Fibroblast of mammary gland (primary cell): Measurements from ENCODE around the gene CERK.

Experiments
- DNase-seq: peaks from one replicate; pipeline ENCODE4 v3.0.0-alpha.2; 2010; ENCODE audit warnings: low read depth
- H3K4me3 ChIP-seq: 2 replicates; pipeline ENCODE4 v1.5.1; 2011; ENCODE audit warnings: low read depth, mild to moderate bottlenecking, low read length, moderate library complexity; ENCODE audit not compliant: control insufficient read depth
- CTCF ChIP-seq: conservative IDR thresholded peaks from 2 replicates; pipeline ENCODE4 v1.5.1; 2011; ENCODE audit warnings: low read depth, low read length, inconsistent platforms; ENCODE audit not compliant: control insufficient read depth, insufficient read depth

Gene CERK

GRCh38 chr22:46675938-46676337 is 62.1 kb downstream of the CERK start:
- H3K4me3 ChIP-seq, result no peak overlapping the region

GRCh38 chr22:46675479-46675878 is 62.6 kb downstream of the CERK start:
- no peak overlapping the region for H3K4me3 ChIP-seq
- TF ChIP-seq CTCF, result no peak

More at GRCh38 chr22:46675938-46676337, 62.1 kb downstream of the CERK start:
- no peak for DNase-seq
- no peak for TF ChIP-seq CTCF

GRCh38 chr22:46674906-46675305 is 63.1 kb downstream of the CERK start:
- TF ChIP-seq CTCF, result no peak
- no peak overlapping the region for H3K4me3 ChIP-seq
- no peak for DNase-seq

More at GRCh38 chr22:46675479-46675878, 62.6 kb downstream of the CERK start:
- no peak for DNase-seq

- DNase-seq, result no peak
- TF ChIP-seq CTCF, result no peak
- H3K4me3 ChIP-seq, result no peak overlapping the region
Measured at GRCh38 chr22:46674367-46674781, 63.7 kb downstream of the CERK start.

DNA sequence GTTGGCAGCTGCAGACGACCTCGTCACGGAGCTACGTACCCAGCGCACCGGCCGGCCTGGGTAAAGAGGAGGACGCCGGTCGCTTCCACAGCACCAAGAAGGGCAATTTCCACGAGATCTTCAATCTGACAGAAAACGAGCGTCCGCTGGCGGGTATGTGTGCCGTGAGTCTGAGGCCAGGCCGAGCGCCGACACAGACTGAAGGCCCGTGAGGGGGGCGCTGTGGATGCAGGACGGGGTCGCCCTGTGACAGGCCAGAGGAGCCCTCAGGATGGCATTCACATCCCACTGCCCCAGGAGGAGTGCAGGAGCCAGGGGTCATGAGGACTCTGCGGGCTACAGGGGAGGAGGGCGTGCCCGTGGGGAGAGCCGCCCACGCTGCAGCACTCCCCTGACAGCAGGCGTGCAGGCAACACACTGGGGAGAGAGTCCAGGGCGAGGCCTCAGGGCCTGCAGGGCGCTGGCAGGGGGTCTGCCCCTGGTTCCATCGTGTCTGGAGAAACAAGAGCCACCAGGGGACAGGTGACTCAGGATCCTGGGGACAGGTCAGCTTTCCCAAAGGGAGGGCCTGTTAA is 64.3 kb downstream of the CERK start:
- TF ChIP-seq CTCF, result no peak
- no peak for DNase-seq

DNA sequence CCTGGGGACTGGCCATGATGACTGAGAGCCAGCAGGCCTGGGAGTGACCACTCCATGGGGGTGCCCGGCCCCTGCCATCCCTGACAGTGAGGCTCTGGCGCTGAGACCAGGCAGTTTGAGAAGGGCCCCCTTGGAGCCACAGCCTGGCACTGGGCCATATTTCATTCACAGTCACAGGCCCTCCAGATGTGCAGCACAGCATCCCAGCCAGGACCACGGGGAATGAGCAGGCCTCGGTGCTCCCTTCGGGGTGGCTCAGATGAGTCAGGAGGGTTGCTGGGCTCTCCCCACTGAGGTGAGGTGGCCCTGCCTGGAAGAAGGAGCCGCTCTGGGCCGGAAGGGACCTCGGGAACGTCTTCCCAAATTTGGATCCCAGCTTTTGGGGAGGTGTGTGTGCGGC is 64.8 kb downstream of the CERK start:
- H3K4me3 ChIP-seq, result no peak overlapping the region
- peak; percentile 21 for DNase-seq

More for the DNA sequence above, 64.3 kb downstream of the CERK start:
- no peak overlapping the region for H3K4me3 ChIP-seq

More for the DNA sequence above, 64.8 kb downstream of the CERK start:
- no peak for TF ChIP-seq CTCF
